WTC11 (cell line): Measurements from ENCODE around the gene NTN4.

Experiments used
- TF ChIP-seq, protein P1 (sequence below): sonication (generic); formaldehyde crosslinking; IDR thresholded peaks from 2 replicates; pipeline ENCODE4 v1.8.1; 2023; ENCODE audit warnings: mild to moderate bottlenecking, moderate library complexity, missing genetic modification reagents
- TF ChIP-seq, protein P2 (sequence below): sonication (generic); formaldehyde crosslinking; IDR thresholded peaks from 2 replicates; pipeline ENCODE4 v1.8.0; 2022; ENCODE audit warnings: mild to moderate bottlenecking, missing genetic modification reagents

DNA sequence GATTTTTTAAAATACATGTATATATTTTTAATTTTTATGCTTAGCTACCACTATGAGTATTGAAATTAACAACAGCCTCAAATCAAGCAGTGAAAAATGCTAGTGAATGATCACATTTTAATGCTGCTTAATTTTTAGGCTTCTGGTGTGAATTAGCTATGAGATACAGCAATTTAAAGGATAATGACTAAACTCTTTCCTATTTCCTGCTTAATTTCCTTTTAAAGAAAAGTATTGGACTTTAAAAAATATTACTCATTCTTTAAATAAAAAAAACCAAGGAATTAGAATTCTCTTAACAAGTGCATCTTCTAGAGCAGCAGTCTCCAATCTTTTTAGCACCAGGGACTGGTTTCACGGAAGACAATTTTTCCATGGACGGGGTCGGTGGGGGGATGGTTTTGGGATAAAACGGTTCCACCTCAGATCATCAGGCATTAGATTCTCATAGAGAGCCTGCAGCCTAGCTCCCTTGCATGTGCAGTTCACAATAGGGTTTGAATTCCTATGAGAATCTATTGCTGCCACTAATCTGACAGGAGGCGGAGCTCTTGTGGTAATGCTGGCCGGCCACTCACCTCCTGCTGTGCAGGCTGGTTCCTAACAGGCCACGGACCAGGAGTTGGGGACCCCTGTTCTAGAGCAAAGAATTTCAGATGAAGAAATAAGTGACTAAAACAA is 18.6 kb upstream of the NTN4 start:
- TF ChIP-seq, protein P1, sequence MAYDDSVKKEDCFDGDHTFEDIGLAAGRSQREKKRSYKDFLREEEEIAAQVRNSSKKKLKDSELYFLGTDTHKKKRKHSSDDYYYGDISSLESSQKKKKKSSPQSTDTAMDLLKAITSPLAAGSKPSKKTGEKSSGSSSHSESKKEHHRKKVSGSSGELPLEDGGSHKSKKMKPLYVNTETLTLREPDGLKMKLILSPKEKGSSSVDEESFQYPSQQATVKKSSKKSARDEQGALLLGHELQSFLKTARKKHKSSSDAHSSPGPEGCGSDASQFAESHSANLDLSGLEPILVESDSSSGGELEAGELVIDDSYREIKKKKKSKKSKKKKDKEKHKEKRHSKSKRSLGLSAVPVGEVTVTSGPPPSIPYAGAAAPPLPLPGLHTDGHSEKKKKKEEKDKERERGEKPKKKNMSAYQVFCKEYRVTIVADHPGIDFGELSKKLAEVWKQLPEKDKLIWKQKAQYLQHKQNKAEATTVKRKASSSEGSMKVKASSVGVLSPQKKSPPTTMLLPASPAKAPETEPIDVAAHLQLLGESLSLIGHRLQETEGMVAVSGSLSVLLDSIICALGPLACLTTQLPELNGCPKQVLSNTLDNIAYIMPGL (CRISPR knock-in tag), result no peak
- TF ChIP-seq, protein P2, sequence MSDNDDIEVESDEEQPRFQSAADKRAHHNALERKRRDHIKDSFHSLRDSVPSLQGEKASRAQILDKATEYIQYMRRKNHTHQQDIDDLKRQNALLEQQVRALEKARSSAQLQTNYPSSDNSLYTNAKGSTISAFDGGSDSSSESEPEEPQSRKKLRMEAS (CRISPR knock-in tag), result no peak
